PFSK-1 (cell line): ENCODE results near the gene NFKBIA.

Experiments used
- POLR2AphosphoS5 ChIP-seq: IDR thresholded peaks from 2 replicates; pipeline ENCODE4 v1.6.1; 2012; ENCODE audit warnings: low read depth, mild to moderate bottlenecking, control low read depth, low read length, moderate library complexity
- SIN3A ChIP-seq: IDR thresholded peaks from 2 replicates; pipeline ENCODE4 v1.6.1; 2012; ENCODE audit warnings: mild to moderate bottlenecking, low read length, moderate library complexity, borderline replicate concordance; ENCODE audit not compliant: insufficient read depth
- TAF1 ChIP-seq: IDR thresholded peaks from 2 replicates; pipeline ENCODE4 v1.6.1; 2012; ENCODE audit warnings: low read length, control low read depth, borderline replicate concordance; ENCODE audit not compliant: insufficient read depth
- TF ChIP-seq, protein P1 (sequence below), 2 experiments: IDR thresholded peaks; 2 replicates each; pipeline versions ENCODE4 v1.6.1 to v1.8.0; 2011 to 2012; ENCODE audit warnings: low read depth in 2 of 2, low read length in 2 of 2, control low read depth in 1 of 2, inconsistent platforms in 1 of 2, mild to moderate bottlenecking in 1 of 2, moderate library complexity in 1 of 2; ENCODE audit not compliant: insufficient read depth in 1 of 2

GRCh38 chr14:35405304-35405996 is 901 bp upstream of the NFKBIA start:
- TF ChIP-seq TAF1 (no peak), POLR2AphosphoS5 (no peak), SIN3A (no peak)
- TF ChIP-seq, protein P1, sequence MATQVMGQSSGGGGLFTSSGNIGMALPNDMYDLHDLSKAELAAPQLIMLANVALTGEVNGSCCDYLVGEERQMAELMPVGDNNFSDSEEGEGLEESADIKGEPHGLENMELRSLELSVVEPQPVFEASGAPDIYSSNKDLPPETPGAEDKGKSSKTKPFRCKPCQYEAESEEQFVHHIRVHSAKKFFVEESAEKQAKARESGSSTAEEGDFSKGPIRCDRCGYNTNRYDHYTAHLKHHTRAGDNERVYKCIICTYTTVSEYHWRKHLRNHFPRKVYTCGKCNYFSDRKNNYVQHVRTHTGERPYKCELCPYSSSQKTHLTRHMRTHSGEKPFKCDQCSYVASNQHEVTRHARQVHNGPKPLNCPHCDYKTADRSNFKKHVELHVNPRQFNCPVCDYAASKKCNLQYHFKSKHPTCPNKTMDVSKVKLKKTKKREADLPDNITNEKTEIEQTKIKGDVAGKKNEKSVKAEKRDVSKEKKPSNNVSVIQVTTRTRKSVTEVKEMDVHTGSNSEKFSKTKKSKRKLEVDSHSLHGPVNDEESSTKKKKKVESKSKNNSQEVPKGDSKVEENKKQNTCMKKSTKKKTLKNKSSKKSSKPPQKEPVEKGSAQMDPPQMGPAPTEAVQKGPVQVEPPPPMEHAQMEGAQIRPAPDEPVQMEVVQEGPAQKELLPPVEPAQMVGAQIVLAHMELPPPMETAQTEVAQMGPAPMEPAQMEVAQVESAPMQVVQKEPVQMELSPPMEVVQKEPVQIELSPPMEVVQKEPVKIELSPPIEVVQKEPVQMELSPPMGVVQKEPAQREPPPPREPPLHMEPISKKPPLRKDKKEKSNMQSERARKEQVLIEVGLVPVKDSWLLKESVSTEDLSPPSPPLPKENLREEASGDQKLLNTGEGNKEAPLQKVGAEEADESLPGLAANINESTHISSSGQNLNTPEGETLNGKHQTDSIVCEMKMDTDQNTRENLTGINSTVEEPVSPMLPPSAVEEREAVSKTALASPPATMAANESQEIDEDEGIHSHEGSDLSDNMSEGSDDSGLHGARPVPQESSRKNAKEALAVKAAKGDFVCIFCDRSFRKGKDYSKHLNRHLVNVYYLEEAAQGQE (IDR thresholded peaks at IDR 0.05; ENCODE audit: insufficient read depth in 1 of 2, low read depth in 2 of 2, low read length in 2 of 2), result no peak
